ENCODE data around the gene ABCC3.

Gene ABCC3

DNA sequence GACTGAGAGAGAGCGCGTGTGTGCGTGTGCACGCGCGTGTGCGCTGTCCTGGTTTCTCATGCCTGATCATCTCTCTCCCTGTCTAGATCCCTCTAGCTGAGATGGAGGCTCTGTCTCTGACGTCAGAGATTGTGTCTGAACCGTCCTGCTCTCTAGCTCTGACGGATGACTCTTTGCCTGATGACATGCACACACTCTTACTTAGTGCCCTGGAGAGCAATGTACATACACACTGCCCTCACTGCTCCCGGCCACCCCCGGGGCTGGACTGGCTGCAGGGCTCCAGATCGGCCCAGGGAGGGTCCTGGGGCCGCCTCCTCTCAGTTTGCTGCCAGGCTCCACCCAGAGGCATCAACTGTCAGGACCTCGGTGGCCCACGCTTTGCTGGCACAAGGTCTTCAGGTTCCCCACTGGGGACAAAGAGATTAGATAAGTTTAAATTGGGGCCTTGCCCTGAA is 13.1 kb upstream of the ABCC3 start:
- no peaks in the 10 kb centered on the region for H3K27me3 ChIP-seq
- TF ChIP-seq CTCF (IDR thresholded peaks at IDR 0.05; ENCODE audit: low read depth, low read length) = no peak
- no peaks in the 10 kb centered on the region for H3K36me3 ChIP-seq
- no peaks in the 10 kb centered on the region for H3K9me3 ChIP-seq
- no peak overlapping the region for H3K4me3 ChIP-seq (ENCODE audit: low read depth, low read length)
- H3K4me1 ChIP-seq = peaks cover 28% of the 10 kb centered on the region
- DNase-seq = no peak

DNA sequence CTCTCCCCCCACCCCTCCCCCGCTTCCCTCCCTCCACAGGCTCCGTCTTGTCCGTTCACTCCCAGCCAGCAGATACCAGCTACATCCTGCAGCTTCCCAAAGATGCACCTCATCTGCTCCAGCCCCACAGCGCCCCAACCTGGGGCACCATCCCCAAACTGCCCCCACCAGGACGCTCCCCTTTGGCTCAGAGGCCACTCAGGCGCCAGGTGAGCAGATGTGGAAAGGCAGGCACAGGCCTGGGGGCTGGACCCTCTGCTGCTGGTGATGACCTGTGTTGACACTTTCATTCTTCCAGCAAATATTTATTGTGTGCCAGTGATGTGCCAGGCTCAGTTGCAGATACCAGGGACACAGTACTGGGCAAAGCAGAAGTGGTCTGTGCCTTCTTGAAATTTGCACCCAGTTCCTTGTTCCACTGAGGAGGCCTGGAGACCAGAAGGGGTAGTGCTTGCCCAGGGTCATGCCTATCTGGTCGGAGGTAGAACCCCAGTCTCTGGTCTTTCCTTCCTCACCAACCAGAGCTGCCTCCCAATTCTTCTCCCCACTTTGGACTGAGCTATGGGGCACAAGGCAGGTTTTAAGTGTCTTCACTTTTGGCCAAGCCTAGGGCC is 10.3 kb upstream of the ABCC3 start:
- Histone ChIP-seq H3K4me3 (ENCODE audit: low read depth, low read length) (no peak overlapping the region), H3K36me3 (no peaks in the 10 kb centered on the region), H3K27me3 (no peaks in the 10 kb centered on the region), H3K4me1 (peaks cover 37% of the 10 kb centered on the region), H3K9me3 (no peaks in the 10 kb centered on the region)
- DNase-seq = no peak
- no peak for TF ChIP-seq CTCF (IDR thresholded peaks at IDR 0.05; ENCODE audit: low read depth, low read length)

DNA sequence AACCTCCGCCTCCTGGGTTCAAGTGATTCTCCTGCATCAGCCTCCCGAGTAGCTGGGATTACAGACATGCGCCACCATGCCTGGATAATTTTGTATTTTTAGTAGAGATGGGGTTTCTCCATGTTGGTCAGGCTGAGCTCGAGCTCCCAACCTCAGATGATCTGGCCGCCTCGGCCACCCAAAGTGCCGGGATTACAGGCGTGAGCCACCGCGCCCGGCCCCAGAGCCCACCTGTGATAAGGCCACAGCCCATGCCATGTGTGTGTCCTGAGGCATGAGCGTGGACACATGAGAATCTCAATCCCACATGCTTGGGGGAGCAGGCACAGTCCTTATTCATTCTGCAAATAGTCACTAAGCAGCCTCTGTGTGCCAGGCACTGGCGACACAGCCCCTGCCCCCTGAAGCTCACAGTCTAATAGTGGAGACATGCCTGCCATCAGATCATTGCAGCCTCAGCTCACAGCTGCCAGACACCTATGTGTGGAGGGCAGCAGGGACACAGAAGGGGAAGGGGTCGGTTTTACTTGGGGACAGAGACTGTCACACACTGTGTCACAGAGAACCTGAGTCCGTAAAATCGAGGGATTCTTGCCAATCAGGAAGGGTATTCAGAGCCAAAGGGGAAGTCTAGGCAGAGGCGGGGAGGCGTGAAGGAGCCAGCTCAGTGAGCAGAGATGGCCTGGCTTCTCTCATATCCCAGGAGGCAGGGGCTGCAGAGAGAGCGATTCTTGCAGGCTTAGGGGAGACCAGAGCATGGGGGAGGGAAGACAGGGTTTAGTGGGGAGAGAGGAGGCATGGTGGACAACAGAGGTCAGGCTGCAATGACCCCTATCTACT is 9.4 kb upstream of the ABCC3 start:
- no peaks in the 10 kb centered on the region for H3K27me3 ChIP-seq
- TF ChIP-seq CTCF (IDR thresholded peaks at IDR 0.05; ENCODE audit: low read depth, low read length) = no peak
- DNase-seq = peak; percentile 52
- H3K9me3 ChIP-seq = no peaks in the 10 kb centered on the region
- peaks cover 31% of the 10 kb centered on the region for H3K4me1 ChIP-seq
- H3K36me3 ChIP-seq = no peaks in the 10 kb centered on the region
- no peak overlapping the region for H3K4me3 ChIP-seq (ENCODE audit: low read depth, low read length)

- Histone ChIP-seq H3K4me1 (peaks cover 28% of the 10 kb centered on the region), H3K4me3 (ENCODE audit: low read depth, low read length) (no peak overlapping the region), H3K27me3 (no peaks in the 10 kb centered on the region), H3K9me3 (no peaks in the 10 kb centered on the region), H3K36me3 (no peaks in the 10 kb centered on the region)
- peak; percentile 94 for TF ChIP-seq CTCF (IDR thresholded peaks at IDR 0.05; ENCODE audit: low read depth, low read length)
- DNase-seq = peak; percentile 92
These were observed 8.6 kb upstream of the ABCC3 start for GRCh38 chr17:50626037-50626574.

GRCh38 chr17:50627036-50627781 is 7.5 kb upstream of the ABCC3 start:
- Histone ChIP-seq H3K4me1 (peaks cover 31% of the 10 kb centered on the region), H3K36me3 (no peaks in the 10 kb centered on the region), H3K9me3 (no peaks in the 10 kb centered on the region), H3K27me3 (no peaks in the 10 kb centered on the region), H3K4me3 (ENCODE audit: low read depth, low read length) (no peak overlapping the region)
- TF ChIP-seq CTCF (IDR thresholded peaks at IDR 0.05; ENCODE audit: low read depth, low read length) = no peak
- DNase-seq = no peak
